GM12874 (cell line): ENCODE measurements around the gene CD109.

Source experiments
- CTCF ChIP-seq: IDR thresholded peaks from 2 replicates; pipeline ENCODE4 v1.5.1; 2011; ENCODE audit warnings: low read depth, mild to moderate bottlenecking, control low read depth, low read length, moderate library complexity; ENCODE audit not compliant: insufficient read depth

CD109 gene

DNA sequence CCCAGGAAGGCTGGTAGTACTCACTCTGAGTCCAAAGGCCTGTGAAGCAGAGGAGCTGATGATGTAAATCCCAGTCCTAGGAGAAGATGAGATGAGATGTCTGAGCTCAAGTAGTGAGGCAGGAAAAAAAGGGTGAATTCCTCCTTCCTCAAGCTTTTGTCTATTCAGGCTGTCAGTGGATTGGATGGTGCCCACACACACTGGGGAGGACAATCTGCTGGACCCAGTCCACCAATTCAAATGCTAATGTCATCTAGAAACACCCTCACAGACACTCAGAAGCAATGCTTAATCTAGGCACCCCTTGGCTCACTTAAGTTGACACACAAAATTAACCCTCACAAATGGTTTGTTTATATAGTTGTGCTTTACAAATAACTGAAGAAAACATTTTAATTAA lies 94.6 kb downstream of the CD109 start:
- TF ChIP-seq CTCF: no peak

DNA sequence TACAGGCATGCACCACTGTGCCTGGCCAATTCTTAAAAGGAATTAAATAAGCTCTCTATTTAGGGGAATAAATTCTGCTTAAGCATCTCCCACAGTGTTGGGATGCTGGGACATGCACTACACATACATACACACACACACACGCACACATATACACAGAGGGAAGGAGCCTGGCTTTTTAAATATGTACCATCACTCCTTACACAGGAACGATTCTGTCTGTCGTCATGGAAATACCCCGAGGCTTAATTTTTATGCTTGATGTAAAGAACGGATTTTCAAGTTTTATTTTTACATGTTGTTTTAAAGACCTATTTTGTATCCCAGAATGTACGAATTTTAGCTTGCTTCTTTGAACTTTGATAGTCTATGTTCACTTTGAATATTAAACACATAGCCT lies 95.3 kb downstream of the CD109 start:
- TF ChIP-seq CTCF: no peak

GRCh38 chr6:73792738-73793137 lies 96.7 kb downstream of the CD109 start:
- no peak for TF ChIP-seq CTCF

GRCh38 chr6:73796881-73797280 lies 100.9 kb downstream of the CD109 start:
- TF ChIP-seq CTCF: no peak

DNA sequence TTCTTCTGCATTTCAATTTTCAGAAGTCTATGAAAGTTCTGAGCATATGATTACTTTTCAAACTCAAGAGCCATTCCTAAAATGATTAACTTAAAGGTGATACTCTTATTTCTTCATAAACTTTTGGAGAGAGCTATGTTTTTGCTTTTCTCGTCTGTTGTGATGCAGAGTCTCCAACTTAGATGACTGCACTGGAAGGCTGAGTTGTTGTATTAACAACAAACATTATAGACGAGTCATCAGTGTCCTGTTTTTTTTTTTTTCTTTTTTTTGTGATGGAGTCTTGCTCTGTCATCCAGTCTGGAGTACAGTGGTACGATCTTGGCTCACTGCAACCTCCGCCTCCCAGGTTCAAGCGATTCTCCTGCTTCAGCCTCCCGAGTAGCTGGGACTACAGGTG lies 101.9 kb downstream of the CD109 start:
- no peak for TF ChIP-seq CTCF

DNA sequence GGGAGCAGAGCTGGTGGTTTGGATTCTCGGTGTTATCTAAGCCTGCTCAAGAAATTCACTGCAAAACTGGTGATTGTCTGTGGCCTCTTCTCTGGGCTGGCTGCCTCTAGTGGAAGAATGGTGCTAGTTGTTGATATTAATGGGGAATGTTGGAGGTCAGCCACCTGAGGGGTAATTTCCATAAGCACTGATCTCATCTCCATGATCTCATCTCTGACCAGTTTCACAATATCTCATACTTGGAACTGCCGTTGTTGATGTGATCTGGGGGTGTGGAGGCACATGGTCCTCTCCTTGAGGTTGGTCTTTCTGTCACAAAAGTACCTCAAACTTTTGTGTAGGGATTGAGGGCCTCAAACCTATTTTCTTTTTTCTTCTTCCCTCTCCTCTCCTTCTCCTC lies 102.6 kb downstream of the CD109 start:
- TF ChIP-seq CTCF: peak; percentile 38; the same call in 1 of the 2 replicates

GRCh38 chr6:73800997-73801396 lies 105.0 kb downstream of the CD109 start:
- no peak for TF ChIP-seq CTCF
